GM12874 (cell line): ENCODE data around the gene PAX2.

Experiments
- TF ChIP-seq, protein P1 (sequence below): IDR thresholded peaks from 2 replicates; pipeline ENCODE4 v1.5.1; 2011; ENCODE audit warnings: low read depth, mild to moderate bottlenecking, control low read depth, low read length, moderate library complexity; ENCODE audit not compliant: insufficient read depth

Gene PAX2

GRCh38 chr10:100811752-100812750 is 66.7 kb downstream of the PAX2 start:
- TF ChIP-seq, protein P1, sequence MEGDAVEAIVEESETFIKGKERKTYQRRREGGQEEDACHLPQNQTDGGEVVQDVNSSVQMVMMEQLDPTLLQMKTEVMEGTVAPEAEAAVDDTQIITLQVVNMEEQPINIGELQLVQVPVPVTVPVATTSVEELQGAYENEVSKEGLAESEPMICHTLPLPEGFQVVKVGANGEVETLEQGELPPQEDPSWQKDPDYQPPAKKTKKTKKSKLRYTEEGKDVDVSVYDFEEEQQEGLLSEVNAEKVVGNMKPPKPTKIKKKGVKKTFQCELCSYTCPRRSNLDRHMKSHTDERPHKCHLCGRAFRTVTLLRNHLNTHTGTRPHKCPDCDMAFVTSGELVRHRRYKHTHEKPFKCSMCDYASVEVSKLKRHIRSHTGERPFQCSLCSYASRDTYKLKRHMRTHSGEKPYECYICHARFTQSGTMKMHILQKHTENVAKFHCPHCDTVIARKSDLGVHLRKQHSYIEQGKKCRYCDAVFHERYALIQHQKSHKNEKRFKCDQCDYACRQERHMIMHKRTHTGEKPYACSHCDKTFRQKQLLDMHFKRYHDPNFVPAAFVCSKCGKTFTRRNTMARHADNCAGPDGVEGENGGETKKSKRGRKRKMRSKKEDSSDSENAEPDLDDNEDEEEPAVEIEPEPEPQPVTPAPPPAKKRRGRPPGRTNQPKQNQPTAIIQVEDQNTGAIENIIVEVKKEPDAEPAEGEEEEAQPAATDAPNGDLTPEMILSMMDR, result no peak

DNA sequence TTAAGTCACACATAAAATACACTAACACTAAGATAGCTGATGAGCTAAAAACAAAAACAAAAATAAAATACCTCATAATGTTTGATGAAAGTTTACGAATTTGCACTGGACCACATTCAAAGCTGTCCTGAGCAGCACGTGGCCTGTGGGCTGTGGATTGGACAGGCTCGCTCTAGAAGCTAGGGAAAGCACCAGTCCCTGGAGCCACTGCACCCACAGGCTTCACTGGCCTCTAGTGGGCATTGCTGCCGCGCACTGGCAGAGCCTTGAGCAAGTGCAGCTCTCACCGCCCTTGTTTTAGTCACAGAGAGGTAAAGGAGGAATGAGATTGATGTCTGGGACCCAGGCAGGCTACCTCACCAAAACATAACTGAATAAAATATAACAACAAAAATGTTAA is 67.6 kb downstream of the PAX2 start:
- TF ChIP-seq, protein P1, result no peak

DNA sequence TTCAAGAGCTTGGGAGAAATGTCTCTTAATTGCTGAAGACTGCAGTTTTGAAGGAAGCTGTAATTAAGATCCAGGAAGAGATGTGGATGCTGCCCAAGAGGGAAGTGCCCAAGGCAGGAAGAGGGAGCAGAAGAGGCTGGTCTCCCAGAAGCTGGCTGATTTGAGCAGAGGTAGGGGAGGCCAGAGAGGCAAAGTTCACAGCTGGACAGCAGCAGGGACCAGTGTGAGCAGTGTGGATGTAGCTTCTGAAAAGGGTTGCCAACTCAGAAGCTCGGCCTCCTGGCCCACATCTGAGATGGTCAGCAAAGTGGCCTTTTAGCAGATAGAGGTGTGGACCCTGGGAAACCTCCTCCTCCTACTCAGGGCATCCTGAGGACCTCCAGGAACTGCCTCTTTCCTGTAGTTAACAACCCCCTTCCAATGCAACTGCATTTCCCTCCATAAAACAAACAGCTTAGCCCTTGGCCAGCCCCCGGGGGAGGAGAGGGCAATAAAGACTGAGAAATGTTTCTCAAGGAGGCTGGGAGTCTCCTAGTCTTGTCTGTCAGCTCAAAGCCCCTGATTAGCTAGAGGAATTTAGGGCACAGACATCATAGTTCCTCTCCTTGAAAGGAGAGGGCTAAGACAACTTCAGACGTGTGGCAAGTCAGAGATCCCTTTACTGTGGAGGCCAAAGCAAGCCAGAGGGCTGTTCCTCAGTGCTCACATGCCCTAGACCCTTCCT is 69.5 kb downstream of the PAX2 start:
- TF ChIP-seq, protein P1, result no peak

GRCh38 chr10:100816671-100817070 is 71.3 kb downstream of the PAX2 start:
- TF ChIP-seq, protein P1, result no peak

- TF ChIP-seq, protein P1, result no peak
These were observed 72.0 kb downstream of the PAX2 start for GRCh38 chr10:100817268-100817839.

DNA sequence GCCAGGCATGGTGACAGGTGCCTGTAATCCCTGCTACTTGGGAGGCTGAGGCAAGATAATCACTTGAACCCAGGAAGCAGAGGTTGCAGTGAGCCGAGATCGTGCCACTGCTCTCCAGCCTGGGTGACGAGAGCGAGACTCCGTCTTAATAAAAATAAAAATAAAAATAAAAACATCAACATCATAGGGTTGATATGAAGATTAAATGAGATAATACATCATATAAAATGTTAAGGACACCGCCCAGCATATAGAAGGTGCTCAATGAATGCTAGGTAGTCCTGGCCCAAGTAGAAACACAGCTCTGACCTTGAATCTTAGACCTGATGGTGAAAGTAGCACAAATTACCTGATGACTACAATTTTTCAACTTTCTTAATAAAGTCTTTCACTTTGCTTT is 74.0 kb downstream of the PAX2 start:
- TF ChIP-seq, protein P1, result no peak

DNA sequence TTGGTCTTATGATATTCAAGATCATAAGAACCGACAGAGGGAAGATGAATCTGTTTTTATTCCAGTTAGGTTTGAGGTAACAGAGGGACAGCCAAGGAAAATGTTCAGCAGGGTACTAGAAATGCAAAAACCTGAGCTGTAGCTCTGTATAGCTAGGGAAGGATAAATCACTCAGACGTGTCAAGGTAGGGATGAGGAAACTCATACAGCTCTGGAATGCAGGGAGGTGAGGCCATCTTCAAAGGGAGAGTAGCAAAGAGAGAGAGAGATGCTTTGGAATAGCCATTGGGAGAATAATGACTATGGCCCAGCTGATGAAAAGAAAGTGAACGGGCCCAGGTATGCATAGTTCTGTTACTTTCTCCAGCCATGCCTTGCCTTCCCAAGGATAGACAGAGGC is 77.8 kb downstream of the PAX2 start:
- TF ChIP-seq, protein P1, result no peak
